Measurements from ENCODE around the gene LRRC4C.
"Not testable (repeated sequence)": the region's sequence is repeated elsewhere in the genome, so short reads cannot be mapped to it uniquely, and the experiment has no call there.

The LRRC4C gene

DNA sequence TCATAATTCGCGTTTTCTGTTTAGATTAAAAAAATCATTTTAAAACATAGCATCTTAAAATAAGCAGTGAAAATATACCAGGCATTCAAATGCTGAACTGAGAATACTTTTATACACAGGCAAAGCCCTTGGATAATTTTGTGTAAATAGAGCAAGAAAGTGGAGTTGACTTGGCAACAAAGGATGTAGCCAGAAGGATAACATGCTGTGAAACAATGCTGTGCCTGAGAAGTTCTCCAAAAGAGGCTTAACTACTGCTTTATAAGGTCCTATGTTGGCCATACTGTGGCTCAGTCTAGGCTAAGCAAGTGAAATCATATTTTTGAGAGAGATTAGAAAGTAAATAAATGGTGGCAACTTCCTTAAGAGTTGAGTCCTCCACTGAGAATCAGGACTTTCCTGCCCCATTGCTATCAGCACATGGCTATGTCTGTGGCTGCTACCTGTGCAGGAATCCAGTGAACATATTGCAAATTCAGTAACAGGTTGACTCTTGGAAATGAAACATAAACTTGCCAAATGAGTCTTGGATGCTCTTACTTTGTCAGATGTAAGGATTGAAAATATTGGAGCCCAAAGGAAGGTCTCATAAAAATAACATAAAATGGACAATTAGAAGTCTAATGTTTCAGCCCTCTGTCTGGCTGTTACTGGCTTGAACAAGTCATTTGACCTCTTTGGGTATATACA lies 448.9 kb downstream of the LRRC4C start:
- DNase-seq, result no peak

- DNase-seq, result no peak
Measured at GRCh38 chr11:41005986-41006385, 453.5 kb downstream of the LRRC4C start.

DNA sequence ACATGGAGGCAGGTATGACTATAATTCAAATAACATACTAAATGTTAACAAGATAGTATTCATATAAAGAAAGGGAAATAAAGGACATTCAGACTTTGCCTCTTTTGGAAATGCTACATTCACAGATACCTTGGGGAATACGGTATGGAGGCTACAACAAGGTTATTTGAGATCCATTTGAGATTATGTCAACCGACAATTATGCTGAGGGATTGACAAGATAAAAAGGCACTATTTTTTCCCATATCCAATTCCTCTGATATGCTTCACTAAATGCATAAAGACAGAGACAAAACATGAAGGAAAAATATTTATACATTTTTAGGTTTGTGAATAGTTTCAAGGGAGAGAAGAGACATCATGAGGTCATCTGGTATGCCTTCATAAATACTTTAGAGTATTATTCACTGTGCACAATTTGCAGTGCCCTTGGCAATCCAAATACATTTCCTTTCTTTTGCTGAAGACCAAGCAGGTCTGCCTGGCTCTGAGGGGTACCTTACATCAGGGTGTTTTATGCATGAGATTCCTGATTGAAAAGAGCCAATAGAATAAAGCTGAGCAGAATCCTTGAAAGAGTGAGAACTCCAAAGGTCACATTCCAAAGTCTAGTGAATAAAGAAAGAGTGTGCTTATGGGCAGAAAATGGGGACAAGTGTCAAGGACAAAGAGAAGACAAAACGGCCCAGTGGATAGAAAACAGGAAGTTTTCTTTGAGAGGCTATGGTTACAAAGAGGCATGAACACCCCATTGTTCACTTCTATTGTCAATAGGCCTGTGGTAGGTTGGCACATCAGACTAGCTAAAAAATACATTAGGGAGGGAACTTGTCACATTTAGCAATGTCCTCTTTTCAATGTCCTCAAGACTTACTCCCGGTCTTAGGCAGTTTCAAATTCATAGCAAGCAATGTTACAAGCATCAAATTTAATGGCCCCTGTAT lies 455.8 kb downstream of the LRRC4C start:
- DNase-seq, result no peak

DNA sequence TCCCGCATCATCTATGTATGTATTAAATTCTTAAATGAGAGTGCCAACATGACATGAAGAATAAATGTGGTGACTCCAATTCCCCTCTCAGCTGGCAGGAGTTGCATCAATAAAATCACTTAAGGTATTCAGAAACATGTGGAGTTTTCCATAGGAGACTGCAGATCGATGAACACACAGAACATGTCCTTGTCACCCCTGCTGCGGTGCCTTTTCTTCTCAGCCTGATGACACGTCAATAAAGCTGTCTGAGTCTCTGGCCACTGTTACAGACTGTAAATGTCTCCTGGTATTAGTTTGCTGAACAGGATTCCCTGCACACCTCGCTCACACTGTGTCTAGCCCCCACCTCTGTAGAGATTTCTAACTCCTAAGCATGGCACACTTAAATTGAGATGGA lies 460.5 kb downstream of the LRRC4C start:
- no peak for DNase-seq

DNA sequence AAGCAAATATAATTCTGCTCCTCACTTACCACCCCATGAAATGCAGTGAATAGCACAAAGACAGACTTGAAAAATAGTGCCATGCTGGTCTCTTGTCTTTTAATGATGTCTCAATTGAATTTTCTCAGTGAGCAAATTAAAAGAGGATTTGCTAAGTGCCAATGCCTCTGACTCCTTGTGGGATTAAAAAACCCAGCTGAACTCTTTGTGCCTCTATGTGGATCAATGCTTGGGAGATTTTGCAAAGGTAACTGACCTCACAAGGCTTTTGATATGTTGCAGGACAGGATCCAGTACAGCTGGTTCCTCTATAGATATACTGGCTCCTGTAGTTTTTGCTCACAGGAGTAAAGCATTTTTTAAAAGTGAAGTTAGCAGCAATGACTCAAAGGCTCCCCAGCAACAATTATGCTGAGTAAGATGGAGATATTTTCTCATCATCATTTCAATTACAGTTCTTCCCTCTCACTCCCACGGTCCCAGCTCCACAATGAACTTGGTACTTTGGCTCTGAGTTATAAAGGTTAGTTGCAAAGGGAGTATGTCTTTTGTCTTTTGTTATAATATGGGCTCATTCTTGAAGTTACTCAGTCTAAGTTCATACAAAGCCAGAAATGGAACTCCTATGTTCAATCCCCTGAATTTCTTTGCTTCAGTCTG lies 471.5 kb downstream of the LRRC4C start:
- no peak for DNase-seq

GRCh38 chr11:40986320-40986719 lies 473.1 kb downstream of the LRRC4C start:
- no peak for DNase-seq

DNA sequence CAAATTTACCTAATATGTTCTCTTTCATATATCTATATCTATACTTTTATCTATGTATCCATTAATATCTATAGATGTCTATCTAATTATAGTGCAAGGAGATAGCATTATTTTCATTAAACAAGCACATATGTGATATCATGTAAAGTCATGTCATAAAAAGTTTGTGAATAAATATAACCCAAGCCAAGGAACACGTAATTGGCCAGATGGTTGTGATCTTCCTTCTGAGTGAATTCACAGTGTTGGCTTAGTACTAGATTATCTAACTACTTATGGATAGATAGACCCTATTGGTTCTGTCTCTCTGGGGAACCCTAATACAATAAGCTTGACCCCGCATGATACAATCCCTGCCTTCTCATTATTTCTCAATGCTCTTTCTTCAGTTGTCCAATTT lies 484.4 kb downstream of the LRRC4C start:
- DNase-seq, result no peak

GRCh38 chr11:40974186-40974795 lies 485.2 kb downstream of the LRRC4C start:
- no peak for DNase-seq

- DNase-seq, result no peak
Measured at GRCh38 chr11:40958707-40959106, 500.7 kb downstream of the LRRC4C start.

DNA sequence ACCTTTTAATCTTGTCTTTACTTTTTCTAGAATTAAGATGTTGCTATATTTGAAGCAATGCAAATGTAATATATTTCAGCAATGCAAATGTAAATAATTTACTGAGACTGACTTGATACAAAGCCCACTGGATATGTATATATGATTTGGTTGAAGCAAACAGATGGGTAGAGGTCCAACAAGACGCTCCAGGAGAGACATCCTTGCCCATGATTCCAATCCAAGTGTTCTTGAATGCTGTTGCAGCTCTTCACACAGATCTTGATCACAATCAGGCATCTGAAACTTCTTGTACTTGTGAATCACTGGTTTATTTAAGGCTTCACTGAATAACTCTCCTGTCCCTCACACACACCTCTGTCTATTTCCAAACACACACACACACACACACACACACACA lies 507.0 kb downstream of the LRRC4C start:
- no peak for DNase-seq

GRCh38 chr11:40938002-40938401 lies 521.5 kb downstream of the LRRC4C start:
- DNase-seq, result no peak

DNA sequence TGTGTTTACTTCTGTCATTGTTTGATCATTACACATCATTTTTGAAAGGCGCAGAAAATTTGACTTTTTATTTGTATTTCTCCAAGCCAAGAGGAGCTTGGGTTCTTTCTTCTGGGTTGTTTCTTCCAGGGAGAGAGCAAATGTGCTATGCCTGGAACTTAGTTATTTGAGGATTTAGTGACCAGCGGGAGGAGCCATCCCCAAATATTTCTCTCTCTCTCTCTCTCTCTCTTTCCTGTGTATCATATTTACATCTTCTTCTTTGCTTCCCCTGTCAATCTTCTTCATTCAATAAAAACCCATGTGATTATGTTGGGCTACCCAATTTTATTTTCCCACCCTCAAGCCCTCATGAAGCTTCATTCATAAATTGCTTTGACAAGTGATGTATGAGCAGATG lies 534.5 kb downstream of the LRRC4C start:
- no peak for DNase-seq

DNA sequence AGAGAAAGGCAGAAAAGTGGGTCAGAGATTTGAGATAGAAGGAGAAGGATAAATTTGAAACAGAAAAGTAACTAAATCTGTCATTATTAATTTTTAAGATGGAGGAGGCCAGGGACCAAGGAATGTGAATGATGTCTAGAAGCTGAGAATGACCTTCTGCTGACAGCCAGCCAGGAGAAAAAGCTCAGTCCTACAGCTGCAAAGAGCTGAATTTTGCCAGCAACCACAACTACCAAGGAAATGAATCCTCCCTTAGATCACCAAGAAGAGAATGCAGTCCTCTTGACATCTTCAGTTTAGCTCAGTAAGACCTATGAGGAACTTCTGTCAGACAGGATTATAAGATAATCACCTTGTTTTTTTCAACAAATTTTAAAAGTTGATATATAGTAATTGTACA lies 538.2 kb downstream of the LRRC4C start:
- DNase-seq, result no peak

- DNase-seq, result not testable (repeated sequence)
Measured at GRCh38 chr11:40910774-40911173, 548.7 kb downstream of the LRRC4C start.

- DNase-seq, result no peak
Measured at GRCh38 chr11:40894501-40894900, 565.0 kb downstream of the LRRC4C start.

DNA sequence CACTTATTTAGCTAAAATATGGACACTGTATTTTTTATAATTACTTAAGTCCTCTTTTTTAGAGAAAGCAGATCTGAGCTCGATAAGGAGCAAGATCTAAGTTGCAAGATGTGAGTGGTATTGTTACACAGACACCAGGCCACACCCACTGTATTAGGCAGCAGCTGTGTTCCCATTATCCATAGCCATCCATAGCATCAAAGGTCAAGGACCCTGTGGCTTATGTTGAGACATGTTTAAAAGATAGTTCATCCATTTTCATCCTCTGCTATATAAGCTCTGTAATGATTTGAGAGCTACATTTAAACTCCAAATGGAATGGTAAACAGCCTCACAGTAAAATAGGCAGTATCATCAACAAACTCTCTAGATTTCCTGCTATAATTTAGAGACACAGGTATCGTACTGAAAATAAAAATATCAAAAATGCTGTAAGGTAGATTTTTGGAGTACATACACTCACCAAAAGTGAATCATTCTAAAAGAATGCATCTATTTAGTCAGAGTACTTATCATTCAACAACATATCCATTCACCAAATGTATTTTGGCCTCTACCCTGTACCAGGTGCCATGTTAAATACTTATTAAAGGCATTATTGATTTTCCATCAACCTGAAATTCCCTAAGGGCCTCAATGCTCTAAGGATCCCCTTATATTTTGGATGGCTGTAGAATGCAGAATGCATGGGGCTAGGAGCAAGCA lies 574.0 kb downstream of the LRRC4C start:
- DNase-seq, result no peak

DNA sequence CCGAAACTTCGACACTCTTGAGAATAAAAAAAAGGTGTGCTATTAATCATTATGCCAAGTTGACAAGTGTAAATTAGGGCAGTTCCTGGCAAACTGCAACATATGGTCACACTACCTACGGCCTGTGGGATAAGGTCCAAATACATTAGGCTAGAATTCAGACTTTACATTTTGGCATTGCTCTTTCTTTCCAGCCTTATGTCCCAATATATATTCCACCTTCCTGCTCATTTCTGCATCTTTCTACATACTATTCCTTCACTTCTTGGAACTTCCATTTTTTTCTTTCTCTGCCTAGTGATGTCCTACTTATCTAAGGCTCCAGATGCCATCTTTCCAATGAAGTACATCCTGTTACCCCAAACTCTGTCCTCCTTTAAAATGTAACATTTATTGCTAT lies 577.2 kb downstream of the LRRC4C start:
- no peak for DNase-seq

DNA sequence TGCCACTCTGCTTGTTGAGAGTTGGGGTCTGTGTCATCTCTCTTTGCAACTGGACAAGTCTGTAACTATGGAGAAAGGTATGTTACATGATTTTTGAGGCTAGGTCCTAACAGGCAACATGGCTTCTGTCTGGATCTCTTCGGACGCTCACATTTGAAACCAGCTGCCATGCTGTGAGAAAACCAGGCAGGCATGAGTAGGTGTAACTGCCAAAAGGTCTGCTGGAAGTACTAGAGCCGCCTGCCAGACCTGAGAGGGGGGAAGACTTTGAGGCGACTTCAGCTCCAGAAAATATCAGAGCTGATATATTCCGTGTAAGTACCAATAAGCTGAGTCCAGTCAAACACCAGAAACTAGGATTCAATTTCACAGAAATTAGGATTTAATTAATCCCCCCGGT lies 579.5 kb downstream of the LRRC4C start:
- DNase-seq, result no peak

GRCh38 chr11:40877981-40878380 lies 581.5 kb downstream of the LRRC4C start:
- no peak for DNase-seq

DNA sequence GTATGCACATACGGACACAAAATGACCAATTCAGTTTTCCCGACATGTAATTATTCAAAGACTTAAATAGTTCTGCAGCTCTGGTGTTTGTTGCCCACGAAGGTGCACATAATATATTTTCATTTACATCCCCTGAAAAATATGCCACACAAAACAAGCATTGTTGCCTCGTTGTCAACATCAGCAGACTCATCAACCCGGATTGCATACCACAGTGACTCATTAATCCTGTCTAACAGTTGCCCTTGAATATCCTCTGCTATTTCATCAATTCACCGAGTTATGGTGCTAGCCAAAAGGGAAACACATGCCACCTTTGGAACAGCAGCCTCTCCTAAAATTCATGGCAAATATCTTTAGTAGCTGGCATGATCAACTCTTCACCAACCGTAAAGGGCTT lies 582.2 kb downstream of the LRRC4C start:
- no peak for DNase-seq

GRCh38 chr11:40867991-40868632 lies 591.3 kb downstream of the LRRC4C start:
- DNase-seq, result no peak

DNA sequence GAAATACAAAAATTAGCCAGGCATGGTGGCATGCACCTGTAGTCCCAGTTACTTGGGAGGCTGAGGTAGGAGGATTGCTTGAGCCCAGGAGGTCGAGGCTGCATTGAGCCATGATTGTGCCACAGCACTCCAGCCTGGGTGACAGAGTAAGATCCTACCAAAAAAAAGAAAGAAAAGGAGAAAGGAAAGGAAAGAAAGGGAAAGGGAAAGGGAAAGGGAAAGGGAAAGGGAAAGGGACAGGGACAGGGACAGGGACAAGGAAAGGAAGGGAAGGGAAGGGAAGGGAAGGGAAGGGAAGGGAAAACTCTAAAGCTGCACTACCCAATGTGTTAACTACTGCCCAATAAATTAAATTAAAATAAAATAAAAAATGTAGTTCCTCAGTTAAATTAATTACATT lies 601.7 kb downstream of the LRRC4C start:
- not testable (repeated sequence) for DNase-seq
